EH (cell line): ENCODE data around the gene SMOC1.

Source experiments
- DNase-seq: peaks from one replicate; pipeline ENCODE4 v3.0.0-alpha.2; 2015; ENCODE audit warnings: low read depth

The SMOC1 gene

DNA sequence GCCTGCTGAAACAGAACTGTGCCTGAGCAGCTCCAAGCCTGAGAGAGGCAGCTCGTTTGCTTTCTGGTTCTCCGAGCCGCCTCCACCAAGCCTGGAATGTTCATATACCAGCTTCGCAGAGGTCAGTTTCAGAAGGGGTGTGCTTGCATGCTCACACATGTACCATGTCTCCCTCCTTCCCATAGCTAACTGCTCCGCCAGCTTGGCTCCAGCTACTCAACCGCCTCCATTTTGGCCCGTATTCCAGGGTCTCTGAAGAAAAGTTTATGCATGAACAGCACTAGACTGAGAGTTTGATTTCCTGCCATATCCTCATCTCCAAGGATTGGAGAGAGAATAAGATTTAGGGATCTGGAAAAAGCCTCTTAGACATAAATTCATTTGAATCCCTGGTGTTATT lies 103.7 kb downstream of the SMOC1 start:
- DNase-seq: no peak

DNA sequence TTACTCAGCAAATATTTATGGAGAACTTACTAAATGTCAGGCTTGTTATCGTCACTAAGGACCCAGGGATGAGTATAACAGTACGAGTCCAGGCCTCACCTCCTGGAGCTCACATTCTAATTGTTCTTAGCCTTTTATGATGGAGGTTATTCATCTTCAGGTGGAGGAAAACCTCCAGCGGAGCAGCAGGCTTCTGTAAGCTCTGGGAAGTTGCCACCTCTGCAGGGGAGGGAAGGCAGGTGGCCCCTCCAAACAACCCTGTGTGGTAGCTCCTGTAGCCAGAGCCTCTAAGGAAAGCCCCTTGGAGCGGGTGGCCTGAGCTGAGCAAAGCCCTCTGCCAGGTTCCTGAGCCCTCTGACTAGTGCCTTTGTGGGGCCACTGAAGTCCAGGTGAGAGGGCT lies 104.1 kb downstream of the SMOC1 start:
- no peak for DNase-seq

DNA sequence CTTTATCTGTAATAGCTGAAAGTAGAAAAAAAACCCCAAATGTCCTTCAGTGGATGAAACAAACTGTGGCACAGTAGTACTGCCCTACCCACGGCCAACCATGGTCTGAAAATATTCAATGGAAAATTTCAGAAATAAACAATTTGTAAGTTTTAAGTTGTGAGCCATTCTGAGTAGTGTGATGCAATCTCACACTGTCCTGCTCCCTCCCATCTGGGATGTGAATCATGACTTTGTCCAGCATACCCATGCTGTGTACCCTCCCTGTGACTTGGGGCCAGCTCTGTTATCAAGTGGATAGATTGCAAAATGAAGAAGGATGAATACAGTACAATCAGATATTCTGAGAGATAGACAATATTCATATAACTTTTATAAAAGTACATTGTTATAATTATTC lies 106.2 kb downstream of the SMOC1 start:
- peak; percentile 3 for DNase-seq

DNA sequence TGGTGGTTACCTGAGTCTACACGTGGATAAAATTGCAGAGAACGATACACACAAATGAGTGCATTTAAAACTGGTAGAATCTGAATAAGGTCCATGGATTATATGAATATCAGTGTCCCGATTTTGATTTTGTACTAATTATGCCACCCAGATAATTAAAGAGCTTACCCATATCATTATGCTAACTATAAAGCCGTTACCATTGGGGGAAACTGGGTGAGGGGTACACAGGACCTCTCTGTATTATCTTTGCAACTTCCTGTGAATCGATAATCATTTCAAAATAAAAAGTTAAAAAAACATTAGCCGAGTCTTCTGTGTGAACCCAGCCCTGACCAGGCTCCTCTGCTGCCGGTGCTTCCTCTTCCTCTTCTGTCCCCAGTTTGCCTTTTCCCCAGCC lies 107.1 kb downstream of the SMOC1 start:
- no peak for DNase-seq

DNA sequence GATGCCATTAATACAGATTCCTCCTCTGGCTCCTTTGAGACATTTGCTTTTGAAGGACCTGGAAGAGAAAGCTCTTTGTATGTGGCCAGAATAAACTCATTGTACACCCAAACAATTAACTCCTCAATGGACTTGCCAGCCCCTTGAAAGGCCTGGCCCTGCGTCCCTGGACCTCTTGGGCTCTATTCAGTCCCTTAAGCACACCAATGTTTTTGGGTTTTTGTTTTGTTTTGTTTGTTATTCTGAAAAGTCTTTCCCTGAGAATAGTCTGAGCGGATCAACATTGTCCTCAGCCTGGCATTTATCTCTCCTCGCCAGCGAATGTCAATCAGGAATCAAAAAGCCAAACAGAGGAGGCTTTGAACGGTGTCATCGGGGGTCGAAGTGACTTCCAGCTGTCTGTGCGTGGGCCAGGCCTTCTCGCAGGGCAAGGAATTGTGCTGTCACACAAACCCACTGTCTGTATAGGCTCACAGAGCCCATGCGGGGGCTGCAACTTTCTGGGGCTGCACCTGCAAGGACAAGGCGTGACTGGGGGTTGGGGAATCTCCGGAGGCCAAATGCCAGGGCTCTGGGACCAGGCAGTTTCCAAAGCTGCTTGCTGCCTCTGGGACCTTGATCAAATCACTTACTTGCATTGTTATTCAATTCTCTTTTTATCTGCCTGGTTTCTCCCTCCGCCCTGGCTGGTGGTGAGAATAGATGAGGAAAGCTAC lies 108.3 kb downstream of the SMOC1 start:
- no peak for DNase-seq

DNA sequence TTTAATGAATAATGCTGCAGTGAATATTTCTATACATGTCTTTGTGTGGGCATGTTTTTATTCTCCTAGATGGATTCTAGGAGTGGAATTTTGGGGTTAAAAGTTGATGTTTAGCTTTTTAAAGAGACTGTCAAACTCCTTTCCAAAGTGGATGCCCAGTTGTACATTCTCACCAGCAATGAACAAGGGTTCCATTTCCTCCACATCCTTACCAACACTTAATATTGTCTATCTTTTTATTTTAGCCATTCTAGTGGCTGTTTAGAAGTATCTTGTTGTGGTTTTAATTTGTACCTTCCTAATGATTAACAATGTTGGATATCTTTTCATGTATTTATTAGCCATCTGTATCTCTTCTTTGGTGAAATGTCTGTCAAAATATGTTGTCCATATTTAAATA lies 109.8 kb downstream of the SMOC1 start:
- no peak for DNase-seq

DNA sequence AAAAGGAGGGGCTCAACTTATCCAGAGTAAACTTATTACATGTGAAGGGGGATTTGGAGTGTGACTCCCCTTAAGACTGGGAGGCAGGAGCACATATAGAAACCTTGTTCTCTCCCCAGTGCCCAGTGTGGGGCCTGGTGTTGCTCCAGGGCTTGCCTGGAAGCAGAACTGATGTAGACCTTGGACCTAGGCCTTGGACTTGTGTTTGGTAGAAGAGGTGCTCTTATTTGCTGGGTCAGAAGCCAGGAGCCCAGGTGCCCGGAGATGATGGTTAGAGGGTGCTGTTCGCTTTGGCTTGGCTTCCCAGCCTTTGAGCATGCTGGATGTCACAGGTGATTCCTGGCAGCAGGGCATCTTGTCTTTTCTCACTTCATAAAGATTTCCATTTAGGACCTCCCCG lies 110.4 kb downstream of the SMOC1 start:
- DNase-seq: no peak

DNA sequence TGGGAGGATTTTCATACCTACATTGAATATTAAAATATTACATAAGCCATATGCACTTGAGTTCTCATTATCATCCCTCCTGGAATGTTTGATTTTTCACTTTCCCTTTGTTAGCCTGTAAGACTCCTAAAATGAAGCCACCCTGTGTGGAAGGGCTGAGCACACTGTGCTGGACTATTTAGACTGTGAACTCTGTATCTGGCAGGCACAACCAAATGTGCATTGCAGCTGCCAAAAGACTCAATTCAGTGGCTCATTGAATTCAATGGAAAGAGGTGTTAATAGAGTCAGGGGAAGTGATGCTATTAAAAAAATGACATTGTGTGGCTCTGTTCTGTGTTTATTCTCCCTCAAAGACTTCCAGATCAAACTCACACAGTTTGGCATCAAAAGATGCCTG lies 111.1 kb downstream of the SMOC1 start:
- no peak for DNase-seq

DNA sequence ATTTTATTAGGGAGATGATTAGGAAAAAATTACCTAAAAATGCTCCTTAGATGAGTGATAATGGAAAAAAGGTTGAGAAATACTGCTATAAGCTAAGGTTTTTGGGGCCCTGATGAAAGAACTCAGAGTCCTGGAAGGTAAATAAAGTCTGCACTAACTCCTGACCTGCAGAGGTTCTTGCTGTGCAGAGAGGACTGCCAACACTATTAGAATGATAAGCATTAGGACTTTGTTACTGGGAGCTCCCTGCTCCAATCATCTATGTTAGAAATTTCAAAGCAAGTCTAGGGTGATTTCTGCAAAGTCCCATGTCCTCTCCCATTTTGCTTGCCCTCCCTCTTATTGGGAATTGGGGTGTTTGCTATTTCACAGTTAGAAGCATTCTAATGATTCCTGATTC lies 112.2 kb downstream of the SMOC1 start:
- no peak for DNase-seq

DNA sequence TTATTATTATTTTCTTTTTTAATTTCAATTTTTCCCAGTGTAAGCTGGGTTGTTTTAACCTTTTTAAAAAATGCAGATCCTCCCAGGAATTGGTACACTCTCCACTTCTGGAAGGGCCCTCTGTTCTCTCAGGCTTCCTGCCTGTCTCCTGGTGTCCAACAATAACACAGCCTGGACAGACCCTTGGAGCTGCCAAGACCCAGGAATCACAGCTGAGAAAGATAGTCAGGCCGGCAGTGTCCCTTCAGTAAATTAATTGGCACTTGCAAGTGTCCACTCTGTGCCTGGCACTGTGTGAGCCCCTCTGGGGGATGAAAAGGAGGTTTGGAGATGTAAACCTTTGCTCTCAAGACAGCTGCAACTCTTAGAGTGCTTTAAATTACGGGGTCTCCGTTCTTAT lies 113.3 kb downstream of the SMOC1 start:
- DNase-seq: no peak

DNA sequence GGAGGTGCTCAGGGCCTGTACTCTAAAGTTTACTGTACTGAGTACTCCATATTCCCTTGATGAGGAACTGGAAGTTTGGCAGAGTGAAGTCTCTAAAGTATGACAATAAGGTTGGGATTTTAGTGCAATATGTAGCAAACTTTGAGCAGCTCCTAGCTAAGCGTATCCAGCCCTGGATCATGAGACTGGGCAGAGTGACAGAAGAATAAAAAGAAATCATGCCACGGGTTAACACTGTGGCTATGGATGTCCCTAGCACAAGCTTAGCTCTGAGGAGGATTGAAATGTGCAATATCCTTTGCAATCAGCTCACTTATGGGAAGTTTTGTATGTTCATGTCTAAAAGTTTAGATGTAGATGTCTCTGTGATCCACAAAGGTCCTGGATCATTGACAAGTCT lies 114.1 kb downstream of the SMOC1 start:
- no peak for DNase-seq

DNA sequence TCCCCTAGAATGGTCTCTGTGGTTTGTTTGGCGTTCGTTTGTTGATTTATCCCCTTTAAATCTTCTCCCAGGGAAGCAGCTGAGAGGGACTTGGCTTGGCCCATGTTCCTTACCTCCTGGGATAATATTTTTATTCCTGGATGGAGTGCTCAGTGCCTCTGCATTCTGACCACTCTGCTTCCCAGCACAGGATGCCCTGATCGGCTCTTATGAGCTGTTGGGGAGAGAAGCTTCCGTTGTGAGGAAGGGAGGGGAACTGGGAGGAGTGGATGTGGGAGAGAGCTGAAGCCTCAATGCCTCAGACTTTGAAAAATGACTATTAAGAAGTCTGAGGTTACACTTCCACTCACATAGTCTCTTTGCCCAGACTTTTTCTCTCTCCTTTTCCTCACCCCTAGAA lies 114.8 kb downstream of the SMOC1 start:
- DNase-seq: no peak

DNA sequence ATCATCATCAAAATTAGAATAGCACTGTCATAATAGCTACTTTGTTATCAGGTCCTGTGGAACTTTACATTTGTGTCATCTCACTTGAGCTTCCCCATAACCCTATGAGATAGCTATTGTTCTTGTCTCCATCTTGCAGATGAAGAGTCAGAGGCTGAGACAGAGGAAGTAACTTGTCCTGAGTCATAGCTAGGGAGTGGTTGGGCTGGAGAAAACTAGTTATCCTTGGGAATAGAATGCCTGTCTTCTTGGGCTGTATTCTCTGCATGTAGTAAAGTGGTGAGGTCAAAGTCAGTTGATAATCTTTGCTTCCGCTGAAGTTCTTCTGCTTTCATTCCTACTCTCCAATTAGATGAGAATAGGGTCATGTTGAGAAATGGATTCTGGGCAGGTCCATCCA lies 117.0 kb downstream of the SMOC1 start:
- DNase-seq: no peak

DNA sequence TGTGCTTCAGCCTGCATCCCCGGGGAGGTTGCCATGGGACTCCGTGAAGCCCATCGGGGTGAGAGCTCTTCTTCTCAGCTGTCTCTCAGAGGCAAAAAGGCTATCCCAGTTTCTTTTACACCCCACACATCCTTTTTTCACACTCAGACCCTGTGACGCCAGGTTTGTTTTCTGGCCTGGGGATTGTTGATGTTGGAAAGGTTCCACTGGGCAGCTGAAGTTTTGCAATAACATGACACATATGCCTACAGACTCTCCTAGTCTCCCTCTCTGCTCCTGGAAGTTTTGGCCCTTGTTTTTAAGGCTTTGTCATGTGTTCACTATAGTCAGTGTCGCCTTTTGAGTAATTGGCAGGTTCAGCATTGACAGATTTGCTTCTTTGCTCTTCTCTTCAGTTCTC lies 118.6 kb downstream of the SMOC1 start:
- peak; percentile 7 for DNase-seq

DNA sequence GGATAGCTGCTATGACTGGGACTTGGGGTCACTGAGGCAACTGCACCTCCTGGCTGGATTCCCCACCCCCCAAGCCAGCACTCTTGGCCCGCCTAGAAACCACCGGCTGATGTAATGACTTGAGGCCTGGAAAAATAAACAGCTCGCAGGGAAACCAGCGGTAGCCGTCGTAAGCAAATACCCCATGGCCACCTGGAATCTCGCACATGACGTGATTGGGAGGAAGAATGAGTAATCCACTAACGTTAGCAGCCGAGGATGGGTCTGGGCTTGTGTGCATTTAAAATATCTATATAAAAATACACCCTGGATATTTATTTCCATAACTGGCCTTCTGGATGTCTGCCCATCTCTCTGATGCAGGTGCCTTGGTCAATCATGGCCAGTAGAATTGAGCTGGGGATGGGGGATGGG lies 120.1 kb downstream of the SMOC1 start:
- peak; percentile 3 for DNase-seq

DNA sequence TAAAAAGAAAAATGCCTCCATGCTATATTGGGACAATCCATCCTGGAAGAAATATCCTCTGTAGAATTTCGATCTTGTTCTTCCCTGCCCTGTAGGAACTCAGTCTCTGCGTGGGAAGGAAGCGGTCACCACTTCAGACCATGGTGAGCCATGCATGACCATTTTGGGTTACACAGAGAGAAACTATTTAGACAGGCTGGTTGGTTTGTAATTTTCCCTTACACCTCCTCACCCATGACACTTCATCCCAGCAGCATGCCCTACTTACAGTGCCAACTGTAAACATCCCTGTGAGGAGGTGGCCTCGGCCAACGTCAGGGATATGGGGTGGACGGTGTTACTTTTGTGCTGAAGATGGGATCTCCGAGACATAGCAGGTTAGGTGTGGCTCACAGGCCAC lies 121.4 kb downstream of the SMOC1 start:
- no peak for DNase-seq

DNA sequence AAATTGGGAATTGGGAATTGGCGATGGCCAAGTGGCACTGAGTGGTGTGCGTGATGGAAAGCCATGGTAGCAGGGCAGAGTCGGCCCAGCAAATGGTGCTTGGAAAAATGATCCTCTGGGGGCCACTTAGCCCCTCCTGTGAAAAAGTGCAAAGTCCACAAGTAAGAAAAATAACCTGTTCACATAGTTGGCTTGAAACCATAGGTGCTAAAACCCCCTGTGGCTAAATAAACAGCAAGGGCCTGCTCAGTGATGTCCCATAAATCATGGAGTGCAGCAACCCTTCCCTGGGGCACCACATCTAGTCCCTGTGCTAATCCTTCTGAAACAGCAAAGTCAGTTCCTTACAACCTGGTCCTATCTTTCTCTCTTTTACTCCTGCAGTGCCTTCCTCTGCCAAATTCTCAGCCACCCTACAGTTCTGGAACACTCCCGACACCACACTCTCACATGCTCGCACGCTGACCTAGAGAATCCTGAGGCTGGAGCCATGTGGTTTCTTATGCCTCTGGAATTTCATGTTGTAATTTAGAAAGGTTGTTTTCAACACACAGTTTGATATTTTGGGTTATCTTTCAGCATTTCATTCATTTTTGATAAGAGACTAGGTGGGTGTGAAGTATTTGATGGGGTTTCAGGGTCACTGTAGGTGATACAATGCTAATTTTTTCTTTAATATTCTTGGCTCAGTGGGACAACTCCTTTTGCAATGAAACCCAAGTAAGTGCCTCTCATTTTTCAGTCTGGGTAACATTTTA lies 123.6 kb downstream of the SMOC1 start:
- no peak for DNase-seq

DNA sequence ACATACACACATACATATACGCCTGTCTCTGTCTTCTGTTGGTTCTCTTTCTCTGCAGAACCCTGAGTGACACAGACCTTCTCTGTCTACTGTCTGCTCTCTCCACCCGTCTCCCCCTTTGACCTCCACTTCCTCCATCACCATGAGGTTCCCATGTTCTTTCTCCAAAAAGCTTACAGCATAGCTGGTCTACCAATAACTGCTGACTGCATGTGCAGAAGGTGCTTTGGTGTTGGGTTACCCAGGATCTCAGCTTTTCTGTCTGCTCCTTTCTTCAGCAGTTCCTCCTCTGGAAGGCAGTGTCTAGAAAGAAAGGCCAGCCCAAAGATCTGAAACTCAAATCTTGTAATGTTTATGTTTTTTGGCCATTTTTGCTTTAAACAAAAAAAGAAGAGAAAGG lies 125.6 kb downstream of the SMOC1 start:
- no peak for DNase-seq

DNA sequence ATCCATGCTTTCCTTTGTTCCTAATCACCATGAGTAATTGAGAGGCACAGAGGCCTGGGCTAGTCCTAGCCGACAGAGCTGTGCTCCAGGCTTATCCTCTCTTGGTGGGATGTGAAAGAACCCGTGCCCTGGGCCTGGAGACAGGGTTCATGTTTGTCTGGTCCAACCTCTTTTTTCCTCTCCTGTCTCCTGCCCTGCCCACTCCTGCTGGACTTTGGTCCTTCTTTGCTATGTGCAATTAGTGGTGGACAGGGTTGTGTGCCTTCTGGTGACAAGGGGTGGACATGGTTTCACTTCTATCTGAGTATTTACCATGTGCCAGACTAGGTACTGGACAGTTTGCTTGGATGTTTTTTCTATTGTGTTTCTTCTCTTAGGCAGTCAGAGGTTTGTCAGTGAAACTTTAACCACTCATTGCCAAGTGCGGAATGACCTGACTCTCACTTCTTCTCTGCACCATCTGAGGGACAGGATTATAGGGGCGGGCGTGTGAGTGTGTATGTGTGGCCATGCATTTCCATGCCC lies 126.1 kb downstream of the SMOC1 start:
- DNase-seq: no peak

DNA sequence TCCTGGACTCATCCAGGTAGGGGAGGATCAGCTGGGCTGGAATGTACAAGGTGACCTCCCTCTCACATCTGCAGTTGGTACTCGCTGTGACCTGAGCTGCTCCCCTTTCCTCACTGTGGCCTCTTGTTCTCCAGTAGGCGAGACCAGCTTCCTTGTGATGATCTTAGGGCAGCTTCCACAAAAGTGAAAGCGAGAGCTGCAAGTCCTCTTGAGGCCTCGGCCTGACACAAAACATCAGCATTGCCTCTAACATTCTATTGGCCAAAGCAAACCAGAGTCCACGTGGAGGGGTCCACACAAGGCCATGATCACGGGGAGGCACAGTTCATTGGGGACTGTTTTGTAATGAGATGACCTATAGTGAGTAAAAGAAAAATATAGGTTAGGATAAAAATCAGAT lies 127.5 kb downstream of the SMOC1 start:
- no peak for DNase-seq

DNA sequence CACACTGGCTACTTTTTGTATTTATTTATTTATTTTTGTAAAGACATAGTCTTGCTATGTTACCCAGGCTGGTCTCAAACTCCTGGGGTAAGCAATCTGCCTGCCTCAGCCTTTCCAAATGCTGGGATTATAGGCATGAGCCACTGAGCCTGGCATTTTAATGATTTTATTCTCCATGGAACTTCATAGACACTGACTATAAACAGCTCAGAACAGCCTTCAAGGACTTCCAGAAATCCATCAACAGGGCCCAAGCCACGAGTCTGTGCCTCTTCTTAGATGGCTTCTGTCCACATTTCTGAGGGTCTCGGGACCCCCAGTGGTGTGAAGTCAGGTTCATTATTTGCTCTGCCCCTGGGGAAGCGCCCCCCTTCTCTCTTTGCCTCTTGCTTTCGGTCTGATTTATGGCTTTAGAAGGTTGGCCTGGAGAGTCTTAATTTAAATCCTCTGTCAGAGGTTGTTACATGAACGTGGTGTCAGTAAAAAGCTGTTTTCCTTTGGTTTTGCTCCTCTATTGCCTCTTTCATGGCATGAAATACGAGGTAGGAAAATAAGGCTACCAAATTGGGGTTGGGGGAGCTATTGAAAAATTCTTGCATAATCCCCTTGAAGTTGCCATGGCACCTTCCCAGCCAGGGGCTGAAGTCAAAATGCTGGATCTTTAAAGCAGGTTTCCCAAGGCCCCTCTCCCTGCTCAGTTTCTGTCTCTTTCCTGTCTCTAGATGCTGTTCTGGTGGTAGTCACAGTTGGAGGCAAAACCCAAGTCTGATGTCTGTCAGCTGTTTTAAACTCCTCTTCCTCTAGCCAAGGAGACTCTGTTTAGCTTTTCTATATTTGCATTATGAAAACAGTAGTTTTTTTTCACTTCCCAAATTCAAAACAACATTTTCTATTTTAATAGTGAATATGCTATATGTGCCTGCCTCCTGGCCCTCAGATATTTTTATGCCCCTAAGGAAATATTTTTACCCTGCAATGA lies 129.4 kb downstream of the SMOC1 start:
- DNase-seq: no peak

DNA sequence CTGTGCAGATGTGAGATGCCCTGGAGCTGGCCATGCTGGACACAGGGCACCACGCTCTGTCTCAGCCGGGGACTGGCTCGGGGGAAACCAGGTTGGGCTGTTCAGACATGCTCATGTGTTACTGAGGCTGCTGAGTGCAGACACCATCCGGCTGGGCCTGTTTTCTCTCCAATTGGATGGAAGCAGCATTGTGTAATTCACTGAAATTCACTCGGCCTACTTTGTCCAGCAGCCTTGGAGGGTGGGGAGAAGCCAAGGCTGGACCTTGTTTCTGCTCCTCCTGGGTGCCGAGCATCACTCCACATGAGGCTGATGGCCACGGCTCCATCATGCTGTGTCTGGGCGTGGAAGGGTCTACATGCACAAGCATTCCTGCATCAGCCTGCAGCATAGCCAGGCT lies 130.7 kb downstream of the SMOC1 start:
- no peak for DNase-seq
